GM12864 (cell line): Measurements from ENCODE around the gene PLCL2.

Experiments
- DNase-seq: peaks from one replicate; pipeline ENCODE4 v3.0.0-alpha.2; 2011; ENCODE audit warnings: low read depth
- H3K4me3 ChIP-seq: 2 replicates; pipeline ENCODE4 v1.5.1; 2011; ENCODE audit warnings: mild to moderate bottlenecking, low read depth, low read length, control low read depth
- CTCF ChIP-seq: IDR thresholded peaks from 2 replicates; pipeline ENCODE4 v1.5.1; 2011; ENCODE audit warnings: low read depth, mild to moderate bottlenecking, moderate library complexity, low read length, control low read depth, inconsistent platforms; ENCODE audit errors: missing control alignments

PLCL2 gene

GRCh38 chr3:17110660-17111396 lies 226.1 kb downstream of the PLCL2 start:
- no peak for TF ChIP-seq CTCF
- DNase-seq: no peak
- no peak overlapping the region for H3K4me3 ChIP-seq

DNA sequence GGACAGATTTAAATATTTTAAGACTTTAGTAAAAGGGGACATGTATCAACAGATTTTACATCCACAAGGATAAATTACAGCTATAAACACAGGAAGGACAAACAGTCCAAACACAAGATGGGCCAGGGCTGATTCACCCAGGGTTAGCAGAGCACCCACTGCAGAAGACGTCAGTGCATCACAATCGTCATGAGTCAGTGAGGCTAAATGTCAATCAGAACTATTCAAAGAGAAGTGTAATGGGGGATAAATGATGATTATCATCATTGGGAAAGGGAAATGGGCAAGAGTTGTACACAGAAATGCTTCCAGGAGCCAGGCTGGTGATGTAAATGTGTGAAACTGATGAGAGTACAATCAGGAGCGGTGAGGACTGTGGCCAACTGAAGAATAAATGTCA lies 226.8 kb downstream of the PLCL2 start:
- no peak overlapping the region for H3K4me3 ChIP-seq
- DNase-seq: no peak
- no peak for TF ChIP-seq CTCF

DNA sequence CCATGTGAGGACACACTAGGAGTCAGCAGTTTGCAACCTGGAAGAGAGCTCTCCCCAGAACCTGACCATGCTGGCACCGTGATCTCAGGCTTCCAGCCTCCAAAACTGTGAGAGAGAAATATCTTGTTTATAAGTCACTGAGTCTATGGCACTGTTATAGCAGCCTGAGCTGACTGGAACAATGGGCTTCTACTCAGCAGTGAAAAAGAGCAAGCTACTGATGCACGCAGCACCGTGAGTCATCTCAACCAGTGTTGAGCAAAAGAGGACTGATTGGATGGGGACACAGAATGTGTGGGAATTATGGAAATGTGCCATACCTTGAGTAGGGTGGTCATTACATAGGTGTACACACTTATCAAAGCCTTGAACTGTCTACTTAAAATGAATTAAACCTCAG lies 230.4 kb downstream of the PLCL2 start:
- TF ChIP-seq CTCF: no peak
- DNase-seq: no peak
- H3K4me3 ChIP-seq: no peak overlapping the region

- H3K4me3 ChIP-seq: no peak overlapping the region
- no peak for TF ChIP-seq CTCF
- DNase-seq: no peak
Observed at GRCh38 chr3:17116007-17116600, 231.3 kb downstream of the PLCL2 start.

DNA sequence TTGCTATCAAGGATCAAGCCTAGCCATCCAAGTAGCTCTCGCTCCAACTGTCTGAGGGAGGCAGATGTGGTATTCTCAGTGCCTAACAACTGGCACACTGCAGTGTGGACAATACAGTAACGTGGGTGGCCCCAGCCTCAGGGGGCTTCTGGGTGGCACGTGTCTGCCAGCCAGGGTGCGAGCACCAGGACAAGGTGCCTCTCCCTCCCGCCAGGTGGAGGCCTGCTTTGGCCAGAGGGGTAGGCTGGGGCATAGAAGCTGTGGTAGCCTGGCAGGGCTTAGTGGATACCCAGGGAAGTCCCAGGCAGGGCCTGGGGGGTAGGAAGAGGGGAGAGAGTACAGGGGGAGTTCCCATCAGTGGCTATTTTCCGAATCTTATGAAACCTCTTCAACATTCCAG lies 234.0 kb downstream of the PLCL2 start:
- no peak for DNase-seq
- no peak overlapping the region for H3K4me3 ChIP-seq
- no peak for TF ChIP-seq CTCF

GRCh38 chr3:17119201-17120072 lies 234.7 kb downstream of the PLCL2 start:
- no peak overlapping the region for H3K4me3 ChIP-seq
- no peak for TF ChIP-seq CTCF
- DNase-seq: no peak
